ENCODE data around the gene GPC5.
"Not testable (repeated sequence)": the region's sequence is repeated elsewhere in the genome, so short reads cannot be mapped to it uniquely, and the experiment has no call there.

The GPC5 gene

DNA sequence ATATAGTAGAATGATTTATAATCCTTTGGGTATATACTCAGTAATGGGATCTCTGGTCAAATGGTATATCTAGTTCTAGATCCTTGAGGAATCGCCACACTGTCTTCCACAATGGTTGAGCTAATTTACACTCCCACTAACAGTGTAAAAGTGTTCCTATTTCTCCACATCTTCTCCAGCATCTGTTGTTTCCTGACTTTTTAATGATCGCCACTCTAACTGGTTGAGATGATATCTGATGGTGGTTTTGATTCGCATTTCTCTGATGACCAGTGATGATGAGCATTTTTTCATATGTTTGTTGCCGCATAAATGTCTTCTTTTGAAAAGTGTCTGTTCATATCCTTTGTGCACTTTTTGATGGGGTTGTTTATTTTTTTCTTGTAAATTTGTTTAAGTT lies 1140.7 kb downstream of the GPC5 start:
- H3K9me3 Mint-ChIP-seq: peaks cover 26% of the 10 kb centered on the region
- H3K4me1 Mint-ChIP-seq; H3K27ac Mint-ChIP-seq; ATAC-seq; DNase-seq (ENCODE audit: low spot score in 2 of 2); H3K4me3 Mint-ChIP-seq; H3K36me3 Mint-ChIP-seq: not testable (repeated sequence)

DNA sequence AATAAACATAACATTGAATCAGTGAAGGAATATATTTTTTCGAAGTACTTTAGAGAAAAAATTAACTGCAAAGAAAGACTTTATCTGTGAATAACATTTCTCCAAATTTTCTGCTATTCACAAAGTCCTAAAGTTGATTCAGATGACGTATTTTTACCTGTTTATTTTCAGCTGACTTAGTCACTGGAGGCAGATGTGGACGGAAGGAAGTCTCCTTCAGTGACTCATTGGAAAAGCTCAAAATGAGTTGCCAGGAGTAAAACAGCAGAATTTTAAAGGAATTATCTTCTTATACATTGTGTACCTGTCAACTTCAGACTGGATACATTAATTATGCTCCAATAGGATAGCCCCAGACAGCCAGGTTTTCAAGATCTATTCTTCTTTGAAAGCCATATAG lies 1148.8 kb downstream of the GPC5 start:
- DNase-seq (ENCODE audit: low spot score in 2 of 2) (no peak), ATAC-seq (no peak)
- H3K9me3 Mint-ChIP-seq: peaks cover 13% of the 10 kb centered on the region
- no peaks in the 10 kb centered on the region for H3K4me1 Mint-ChIP-seq
- no peak overlapping the region for H3K27ac Mint-ChIP-seq
- H3K4me3 Mint-ChIP-seq: no peak overlapping the region
- no peaks in the 10 kb centered on the region for H3K36me3 Mint-ChIP-seq

DNA sequence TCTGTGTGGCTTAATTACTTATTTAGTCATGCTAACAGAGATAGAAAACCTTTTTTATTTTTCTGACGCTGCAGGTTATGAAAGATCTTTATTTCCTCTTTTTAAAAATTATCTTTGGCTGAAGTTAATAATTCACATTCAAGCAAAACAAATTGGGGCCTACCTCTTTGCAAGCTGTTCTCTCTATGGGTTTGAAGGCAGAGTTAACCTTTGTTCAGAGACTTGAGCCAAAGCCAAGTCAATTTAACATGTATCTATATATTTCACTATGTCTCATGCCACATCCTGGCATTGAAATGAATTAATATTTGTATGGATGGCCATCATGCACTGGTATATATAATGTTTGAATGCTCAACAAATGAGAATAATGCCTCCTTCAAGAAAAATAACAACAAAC lies 1150.9 kb downstream of the GPC5 start:
- DNase-seq (ENCODE audit: low spot score in 2 of 2): no peak
- peaks cover 8% of the 10 kb centered on the region for H3K9me3 Mint-ChIP-seq
- H3K27ac Mint-ChIP-seq: no peak overlapping the region
- H3K36me3 Mint-ChIP-seq: no peaks in the 10 kb centered on the region
- no peaks in the 10 kb centered on the region for H3K4me1 Mint-ChIP-seq
- no peak for ATAC-seq
- H3K4me3 Mint-ChIP-seq: no peak overlapping the region

- peaks cover 6% of the 10 kb centered on the region for H3K9me3 Mint-ChIP-seq
- H3K4me3 Mint-ChIP-seq: no peak overlapping the region
- H3K36me3 Mint-ChIP-seq: no peaks in the 10 kb centered on the region
- DNase-seq (ENCODE audit: low spot score in 2 of 2) (no peak), ATAC-seq (no peak)
- no peaks in the 10 kb centered on the region for H3K4me1 Mint-ChIP-seq
- H3K27ac Mint-ChIP-seq: no peak overlapping the region
Measured at GRCh38 chr13:92553470-92554114, 1155.2 kb downstream of the GPC5 start.

DNA sequence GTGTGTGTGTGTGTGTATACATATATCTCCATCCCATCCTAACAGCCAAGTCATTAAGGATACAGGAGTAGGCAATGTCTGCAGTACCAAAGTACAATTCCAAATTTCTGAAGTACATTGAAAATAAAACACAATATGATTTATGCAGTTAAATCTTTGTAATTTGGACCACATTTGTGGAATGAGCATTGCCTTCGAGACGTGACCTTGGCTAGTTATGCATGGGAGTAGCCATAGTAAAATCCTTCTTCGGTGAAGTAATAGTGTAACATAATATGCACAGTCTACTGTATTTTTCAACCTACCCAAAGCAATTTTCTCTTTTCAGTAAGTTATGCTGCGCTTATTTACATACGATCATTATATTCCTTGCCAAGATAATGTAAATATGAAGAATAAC lies 1162.5 kb downstream of the GPC5 start:
- ATAC-seq (no peak), DNase-seq (ENCODE audit: low spot score in 2 of 2) (no peak)
- Mint-ChIP-seq H3K4me3 (no peak overlapping the region), H3K36me3 (no peaks in the 10 kb centered on the region), H3K27ac (no peak overlapping the region), H3K9me3 (peaks cover 3% of the 10 kb centered on the region), H3K4me1 (no peaks in the 10 kb centered on the region)

DNA sequence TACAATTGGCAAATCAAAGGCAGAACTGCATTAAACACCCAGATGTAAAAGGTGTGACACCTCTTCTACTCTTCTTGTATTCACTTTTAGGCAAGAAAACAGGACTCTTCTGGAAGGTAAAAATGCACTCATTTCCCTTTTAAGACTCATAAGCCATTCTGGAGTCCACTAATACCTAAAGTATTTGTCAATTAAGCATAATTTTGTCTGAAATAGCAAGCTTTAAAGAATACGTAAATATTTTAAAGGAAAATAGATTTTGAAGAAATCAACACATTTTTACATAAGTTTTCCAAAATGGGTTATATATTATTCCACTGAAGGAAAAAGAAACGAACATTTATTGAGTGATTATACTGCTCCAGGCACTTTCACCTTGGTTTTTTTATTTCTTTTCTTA lies 1166.5 kb downstream of the GPC5 start:
- Mint-ChIP-seq H3K9me3 (peaks cover 3% of the 10 kb centered on the region), H3K4me3 (no peak overlapping the region), H3K4me1 (no peaks in the 10 kb centered on the region), H3K27ac (no peak overlapping the region), H3K36me3 (no peaks in the 10 kb centered on the region)
- ATAC-seq: no peak
- DNase-seq (ENCODE audit: low spot score in 2 of 2): no peak

- no peak overlapping the region for H3K27ac Mint-ChIP-seq
- ATAC-seq: no peak
- no peak overlapping the region for H3K4me3 Mint-ChIP-seq
- H3K36me3 Mint-ChIP-seq: no peaks in the 10 kb centered on the region
- no peaks in the 10 kb centered on the region for H3K4me1 Mint-ChIP-seq
- no peak for DNase-seq (ENCODE audit: low spot score in 2 of 2)
- peaks cover 3% of the 10 kb centered on the region for H3K9me3 Mint-ChIP-seq
Measured at GRCh38 chr13:92566767-92567166, 1168.3 kb downstream of the GPC5 start.

- no peaks in the 10 kb centered on the region for H3K36me3 Mint-ChIP-seq
- no peak for ATAC-seq
- H3K4me3 Mint-ChIP-seq: no peak overlapping the region
- H3K4me1 Mint-ChIP-seq: no peaks in the 10 kb centered on the region
- H3K27ac Mint-ChIP-seq: no peak overlapping the region
- DNase-seq (ENCODE audit: low spot score in 2 of 2): no peak
- H3K9me3 Mint-ChIP-seq: no peaks in the 10 kb centered on the region
Measured at GRCh38 chr13:92572190-92572589, 1173.8 kb downstream of the GPC5 start.

- H3K36me3 Mint-ChIP-seq: no peaks in the 10 kb centered on the region
- ATAC-seq (no peak), DNase-seq (ENCODE audit: low spot score in 2 of 2) (no peak)
- H3K4me1 Mint-ChIP-seq: no peaks in the 10 kb centered on the region
- H3K9me3 Mint-ChIP-seq: peaks cover 3% of the 10 kb centered on the region
- H3K4me3 Mint-ChIP-seq: no peak overlapping the region
- H3K27ac Mint-ChIP-seq: no peak overlapping the region
Measured at GRCh38 chr13:92573467-92574057, 1175.1 kb downstream of the GPC5 start.

GRCh38 chr13:92574499-92574898 lies 1176.1 kb downstream of the GPC5 start:
- Mint-ChIP-seq H3K27ac (no peak overlapping the region), H3K9me3 (peaks cover 3% of the 10 kb centered on the region), H3K4me1 (no peaks in the 10 kb centered on the region), H3K4me3 (no peak overlapping the region), H3K36me3 (no peaks in the 10 kb centered on the region)
- DNase-seq (ENCODE audit: low spot score in 2 of 2) (no peak), ATAC-seq (no peak)

DNA sequence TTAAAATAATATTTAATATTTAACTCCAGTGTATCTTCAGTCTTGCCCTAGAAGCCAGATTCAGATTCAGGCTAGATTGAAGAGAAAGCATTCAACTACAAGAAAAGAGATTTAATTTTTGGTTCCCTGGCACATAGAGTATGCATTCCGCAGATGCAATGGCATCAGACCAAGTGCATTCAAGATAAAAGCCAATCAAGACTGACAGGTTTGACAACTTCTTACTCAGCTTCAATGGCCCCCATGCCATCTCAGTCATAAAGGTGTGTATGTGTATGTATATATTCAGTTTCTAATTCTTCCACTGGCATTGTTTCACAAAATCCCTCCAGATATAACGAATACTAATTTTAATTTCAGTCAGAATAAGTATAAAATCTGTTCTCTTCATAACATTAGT lies 1177.4 kb downstream of the GPC5 start:
- H3K9me3 Mint-ChIP-seq: peaks cover 6% of the 10 kb centered on the region
- H3K4me1 Mint-ChIP-seq: no peaks in the 10 kb centered on the region
- no peak for DNase-seq (ENCODE audit: low spot score in 2 of 2)
- no peak overlapping the region for H3K4me3 Mint-ChIP-seq
- no peak for ATAC-seq
- no peak overlapping the region for H3K27ac Mint-ChIP-seq
- H3K36me3 Mint-ChIP-seq: no peaks in the 10 kb centered on the region

- DNase-seq (ENCODE audit: low spot score in 2 of 2) (no peak), ATAC-seq (no peak)
- Mint-ChIP-seq H3K4me1 (no peaks in the 10 kb centered on the region), H3K9me3 (peaks cover 15% of the 10 kb centered on the region), H3K4me3 (no peak overlapping the region), H3K36me3 (no peaks in the 10 kb centered on the region), H3K27ac (no peak overlapping the region)
Measured at GRCh38 chr13:92578358-92578757, 1179.9 kb downstream of the GPC5 start.

GRCh38 chr13:92589955-92590354 lies 1191.5 kb downstream of the GPC5 start:
- no peak for DNase-seq (ENCODE audit: low spot score in 2 of 2)
- H3K4me3 Mint-ChIP-seq: no peak overlapping the region
- H3K36me3 Mint-ChIP-seq: no peaks in the 10 kb centered on the region
- peaks cover 23% of the 10 kb centered on the region for H3K9me3 Mint-ChIP-seq
- ATAC-seq: no peak
- H3K27ac Mint-ChIP-seq: no peak overlapping the region
- H3K4me1 Mint-ChIP-seq: no peaks in the 10 kb centered on the region

DNA sequence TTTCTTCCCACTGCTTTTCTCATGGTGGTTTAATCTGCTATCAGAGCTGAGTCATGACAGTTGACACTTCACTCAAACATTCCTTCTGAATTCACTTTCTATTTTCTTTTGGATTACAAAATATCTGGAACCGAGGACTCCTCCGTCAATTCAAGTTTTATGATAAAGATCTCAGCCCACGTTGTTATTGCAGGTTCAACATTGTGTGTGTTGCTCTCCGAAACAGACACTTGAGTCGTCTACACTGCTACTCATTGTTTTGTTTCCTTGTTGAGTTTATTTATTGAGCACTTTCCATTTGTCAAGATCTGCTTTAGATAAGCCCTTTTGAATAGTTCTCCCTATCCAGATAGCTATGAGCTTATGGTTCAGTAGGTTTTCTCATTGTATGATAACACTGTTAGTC lies 1192.1 kb downstream of the GPC5 start:
- no peak for ATAC-seq

DNA sequence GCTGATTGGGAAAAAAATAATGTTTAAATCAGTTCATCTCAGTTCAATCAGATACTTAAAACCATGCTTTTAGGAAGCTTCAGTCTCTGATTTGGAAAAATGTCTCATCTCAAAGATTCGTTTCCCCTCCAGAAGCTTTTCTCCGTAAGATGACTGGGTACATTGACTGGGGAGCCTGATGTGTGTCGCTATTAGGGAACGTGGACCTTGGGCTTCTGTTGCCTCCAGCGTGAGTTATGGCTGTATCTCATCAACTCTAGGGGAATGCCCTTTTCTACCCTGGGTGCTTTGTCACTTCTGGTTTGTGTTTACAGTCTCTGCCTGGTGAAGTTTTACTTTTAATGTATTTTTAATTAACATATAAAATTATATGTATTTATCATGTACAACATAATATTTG lies 1192.7 kb downstream of the GPC5 start:
- DNase-seq (ENCODE audit: low spot score in 2 of 2) (no peak), ATAC-seq (no peak)
- Mint-ChIP-seq H3K9me3 (peaks cover 23% of the 10 kb centered on the region), H3K27ac (no peak overlapping the region), H3K4me1 (no peaks in the 10 kb centered on the region), H3K4me3 (no peak overlapping the region), H3K36me3 (no peaks in the 10 kb centered on the region)

More for the DNA sequence above, 1192.1 kb downstream of the GPC5 start:
- H3K4me1 Mint-ChIP-seq: no peaks in the 10 kb centered on the region
- H3K4me3 Mint-ChIP-seq: no peak overlapping the region
- H3K9me3 Mint-ChIP-seq: peaks cover 21% of the 10 kb centered on the region
- no peaks in the 10 kb centered on the region for H3K36me3 Mint-ChIP-seq
- DNase-seq (ENCODE audit: low spot score in 2 of 2): no peak
- H3K27ac Mint-ChIP-seq: no peak overlapping the region

DNA sequence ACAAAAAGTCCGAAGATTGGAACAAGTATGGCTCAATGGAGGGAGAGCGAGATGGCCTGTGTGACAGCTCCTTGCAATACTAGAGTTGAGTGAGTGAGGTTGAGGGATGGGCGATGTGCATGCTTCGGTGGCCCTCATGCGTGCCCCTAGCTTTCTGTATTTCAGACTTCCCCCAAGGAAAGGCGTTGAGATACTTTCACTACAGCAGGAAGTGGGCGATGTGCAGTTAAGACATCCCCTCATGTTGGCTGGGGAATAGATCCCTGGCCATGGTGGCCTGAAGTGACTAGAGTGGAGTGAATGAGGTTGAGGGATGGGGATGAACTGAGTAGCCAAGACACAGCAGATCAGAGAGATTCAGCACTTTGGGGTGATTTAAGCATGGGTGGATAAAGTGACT lies 1194.3 kb downstream of the GPC5 start:
- no peak for DNase-seq (ENCODE audit: low spot score in 2 of 2)

More for the DNA sequence above, 1194.3 kb downstream of the GPC5 start:
- H3K4me3 Mint-ChIP-seq: no peak overlapping the region
- H3K27ac Mint-ChIP-seq: no peak overlapping the region
- no peaks in the 10 kb centered on the region for H3K36me3 Mint-ChIP-seq
- no peaks in the 10 kb centered on the region for H3K4me1 Mint-ChIP-seq
- peaks cover 23% of the 10 kb centered on the region for H3K9me3 Mint-ChIP-seq
- no peak for ATAC-seq
